ENCODE results near the gene NEK1. TPM values are rescaled to one million over a fixed set of nuclear protein-coding genes. Genes with fewer than 3 reads are reported as not detected.
A peak's percentile ranks its signal among the peaks of the same experiment; 100 is the strongest.

The NEK1 gene
- total and polyA plus RNA-seq, 2 of the 13 experiments (the other 11 are each of a cell fraction or from before 2014, with no cell fraction given): 2.9 to 5.4 TPM

DNA sequence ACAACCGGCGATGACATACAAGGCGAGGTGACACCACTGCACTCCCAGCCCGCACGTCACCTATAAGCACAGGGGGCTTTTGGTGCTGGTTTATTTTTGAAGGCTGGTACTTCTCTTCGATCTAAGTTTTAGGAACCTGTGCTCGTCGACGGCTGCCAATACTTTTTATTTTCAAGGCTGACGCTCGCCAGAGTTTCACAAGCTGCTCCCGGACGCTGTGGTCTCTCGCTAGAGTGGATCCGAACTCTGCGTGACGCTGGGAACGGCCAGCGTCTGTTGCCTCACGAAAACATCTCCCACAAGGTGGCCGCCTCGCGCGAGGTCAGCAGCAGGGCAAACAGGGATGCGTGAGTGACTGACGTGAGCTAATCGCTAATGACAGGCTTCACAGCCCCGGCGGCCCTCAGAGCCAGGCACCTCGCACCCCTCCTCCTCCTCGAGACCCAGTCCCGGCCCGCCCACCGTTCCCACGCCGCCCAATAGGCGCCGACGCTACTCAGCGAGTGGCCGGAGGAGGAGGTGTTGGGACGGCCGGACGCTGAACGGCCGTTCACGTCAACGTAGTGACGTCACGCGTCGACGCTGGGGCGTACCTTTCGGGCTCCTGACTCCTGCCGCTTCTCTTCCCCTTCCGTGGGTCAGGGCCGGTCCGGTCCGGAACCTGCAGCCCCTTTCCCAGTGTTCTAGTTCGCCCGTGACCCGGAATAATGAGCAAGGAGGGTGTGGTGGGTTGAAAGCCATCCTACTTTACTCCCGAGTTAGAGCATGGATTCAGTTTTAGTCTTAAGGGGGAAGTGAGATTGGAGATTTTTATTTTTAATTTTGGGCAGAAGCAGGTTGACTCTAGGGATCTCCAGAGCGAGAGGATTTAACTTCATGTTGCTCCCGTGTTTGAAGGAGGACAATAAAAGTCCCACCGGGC is 7.8 kb upstream of the NEK1 start, which contains the start of gene CLCN3 (continued):
- TF ChIP-seq, protein P1, sequence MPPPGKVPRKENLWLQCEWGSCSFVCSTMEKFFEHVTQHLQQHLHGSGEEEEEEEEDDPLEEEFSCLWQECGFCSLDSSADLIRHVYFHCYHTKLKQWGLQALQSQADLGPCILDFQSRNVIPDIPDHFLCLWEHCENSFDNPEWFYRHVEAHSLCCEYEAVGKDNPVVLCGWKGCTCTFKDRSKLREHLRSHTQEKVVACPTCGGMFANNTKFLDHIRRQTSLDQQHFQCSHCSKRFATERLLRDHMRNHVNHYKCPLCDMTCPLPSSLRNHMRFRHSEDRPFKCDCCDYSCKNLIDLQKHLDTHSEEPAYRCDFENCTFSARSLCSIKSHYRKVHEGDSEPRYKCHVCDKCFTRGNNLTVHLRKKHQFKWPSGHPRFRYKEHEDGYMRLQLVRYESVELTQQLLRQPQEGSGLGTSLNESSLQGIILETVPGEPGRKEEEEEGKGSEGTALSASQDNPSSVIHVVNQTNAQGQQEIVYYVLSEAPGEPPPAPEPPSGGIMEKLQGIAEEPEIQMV (CRISPR knock-in tag; IDR thresholded peaks at IDR 0.05; ENCODE audit: low read depth): peak; percentile 79; the same call in 1 of the 2 replicates
- TF ChIP-seq ZC3H13 (CRISPR knock-in tag; IDR thresholded peaks at IDR 0.05): no peak
- no peak for TF ChIP-seq NFE2L2 (IDR thresholded peaks at IDR 0.05; ENCODE audit: low read length)
- 0 out of 2 replicates have a peak, but pooled peaks have one; percentile 26 for TF ChIP-seq ZKSCAN8 (CRISPR knock-in tag; IDR thresholded peaks at IDR 0.05; ENCODE audit: borderline replicate concordance)
- TF ChIP-seq HNRNPH1 (optimal IDR thresholded peaks at IDR 0.05; ENCODE audit: low read depth, low read length): no peak
- TF ChIP-seq ZNF777 (CRISPR knock-in tag; IDR thresholded peaks at IDR 0.05): peak; percentile 84
- peak; percentile 66; the same call in 1 of the 2 replicates for TF ChIP-seq FOXA3 (CRISPR knock-in tag; IDR thresholded peaks at IDR 0.05)
- no peak; the same call in 1 of the 2 replicates for TF ChIP-seq NCOR1 (IDR thresholded peaks at IDR 0.05; ENCODE audit: borderline replicate concordance, low read length)
- TF ChIP-seq, protein P2, sequence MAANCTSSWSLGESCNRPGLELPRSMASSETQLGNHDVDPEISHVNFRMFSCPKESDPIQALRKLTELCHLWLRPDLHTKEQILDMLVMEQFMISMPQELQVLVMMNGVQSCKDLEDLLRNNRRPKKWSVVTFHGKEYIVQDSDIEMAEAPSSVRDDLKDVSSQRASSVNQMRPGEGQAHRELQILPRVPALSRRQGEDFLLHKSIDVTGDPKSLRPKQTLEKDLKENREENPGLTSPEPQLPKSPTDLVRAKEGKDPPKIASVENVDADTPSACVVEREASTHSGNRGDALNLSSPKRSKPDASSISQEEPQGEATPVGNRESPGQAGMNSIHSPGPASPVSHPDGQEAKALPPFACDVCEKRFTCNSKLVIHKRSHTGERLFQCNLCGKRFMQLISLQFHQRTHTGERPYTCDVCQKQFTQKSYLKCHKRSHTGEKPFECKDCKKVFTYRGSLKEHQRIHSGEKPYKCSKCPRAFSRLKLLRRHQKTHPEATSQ (CRISPR knock-in tag; IDR thresholded peaks at IDR 0.05; ENCODE audit: borderline replicate concordance): no peak; the same call in 1 of the 2 replicates
- no peak for TF ChIP-seq ONECUT2 (CRISPR knock-in tag; IDR thresholded peaks at IDR 0.05)
- TF ChIP-seq CCDC6 (CRISPR knock-in tag; IDR thresholded peaks at IDR 0.05): peak; percentile 85
- TF ChIP-seq HNRNPL (IDR thresholded peaks at IDR 0.05; ENCODE audit: low read depth, low read length): 0 out of 2 replicates have a peak, but pooled peaks have one; percentile 47
- TF ChIP-seq, protein P3, sequence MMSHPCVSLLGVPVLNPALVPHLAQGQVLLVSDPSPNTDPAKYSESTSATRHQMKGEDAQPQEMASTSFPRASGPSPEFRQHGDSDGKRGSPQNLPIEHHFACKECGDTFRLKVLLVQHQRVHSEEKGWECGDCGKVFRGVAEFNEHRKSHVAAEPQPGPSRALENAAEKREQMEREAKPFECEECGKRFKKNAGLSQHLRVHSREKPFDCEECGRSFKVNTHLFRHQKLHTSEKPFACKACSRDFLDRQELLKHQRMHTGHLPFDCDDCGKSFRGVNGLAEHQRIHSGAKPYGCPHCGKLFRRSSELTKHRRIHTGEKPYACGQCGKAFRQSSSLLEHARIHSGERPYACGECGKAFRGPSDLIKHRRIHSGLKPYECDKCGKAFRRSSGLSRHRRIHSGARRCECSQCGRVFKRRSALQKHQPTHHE (CRISPR knock-in tag; IDR thresholded peaks at IDR 0.05; ENCODE audit: borderline replicate concordance): peak; percentile 85
- peak; percentile 61; the same call in 1 of the 2 replicates for TF ChIP-seq ZFX (CRISPR knock-in tag; IDR thresholded peaks at IDR 0.05; ENCODE audit: low read depth)
- no peak for TF ChIP-seq SOX5 (CRISPR knock-in tag; IDR thresholded peaks at IDR 0.05; ENCODE audit: borderline replicate concordance)
- peak; percentile 75 for TF ChIP-seq ZNF205 (CRISPR knock-in tag; IDR thresholded peaks at IDR 0.05)
- TF ChIP-seq ZNF33A (CRISPR knock-in tag; IDR thresholded peaks at IDR 0.05; ENCODE audit: borderline replicate concordance): no peak
- TF ChIP-seq, protein P4, sequence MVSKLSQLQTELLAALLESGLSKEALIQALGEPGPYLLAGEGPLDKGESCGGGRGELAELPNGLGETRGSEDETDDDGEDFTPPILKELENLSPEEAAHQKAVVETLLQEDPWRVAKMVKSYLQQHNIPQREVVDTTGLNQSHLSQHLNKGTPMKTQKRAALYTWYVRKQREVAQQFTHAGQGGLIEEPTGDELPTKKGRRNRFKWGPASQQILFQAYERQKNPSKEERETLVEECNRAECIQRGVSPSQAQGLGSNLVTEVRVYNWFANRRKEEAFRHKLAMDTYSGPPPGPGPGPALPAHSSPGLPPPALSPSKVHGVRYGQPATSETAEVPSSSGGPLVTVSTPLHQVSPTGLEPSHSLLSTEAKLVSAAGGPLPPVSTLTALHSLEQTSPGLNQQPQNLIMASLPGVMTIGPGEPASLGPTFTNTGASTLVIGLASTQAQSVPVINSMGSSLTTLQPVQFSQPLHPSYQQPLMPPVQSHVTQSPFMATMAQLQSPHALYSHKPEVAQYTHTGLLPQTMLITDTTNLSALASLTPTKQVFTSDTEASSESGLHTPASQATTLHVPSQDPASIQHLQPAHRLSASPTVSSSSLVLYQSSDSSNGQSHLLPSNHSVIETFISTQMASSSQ (IDR thresholded peaks at IDR 0.05; ENCODE audit: low read depth): no peak
- TF ChIP-seq, protein P4 (CRISPR knock-in tag; IDR thresholded peaks at IDR 0.05; ENCODE audit: borderline replicate concordance): peak; percentile 66; the same call in 1 of the 2 replicates
- no peak for TF ChIP-seq RBAK (CRISPR knock-in tag; IDR thresholded peaks at IDR 0.05)
- TF ChIP-seq HOXA9 (CRISPR knock-in tag; IDR thresholded peaks at IDR 0.05; ENCODE audit: borderline replicate concordance): no peak

Data from HepG2 (cell line).